ENCODE measurements around the gene IGF2BP2. TPM values are rescaled to one million over a fixed set of nuclear protein-coding genes. Genes with fewer than 3 reads are reported as not detected.

IGF2BP2 gene
- total RNA-seq, 1 donor from 2014 or later: 201 TPM

DNA sequence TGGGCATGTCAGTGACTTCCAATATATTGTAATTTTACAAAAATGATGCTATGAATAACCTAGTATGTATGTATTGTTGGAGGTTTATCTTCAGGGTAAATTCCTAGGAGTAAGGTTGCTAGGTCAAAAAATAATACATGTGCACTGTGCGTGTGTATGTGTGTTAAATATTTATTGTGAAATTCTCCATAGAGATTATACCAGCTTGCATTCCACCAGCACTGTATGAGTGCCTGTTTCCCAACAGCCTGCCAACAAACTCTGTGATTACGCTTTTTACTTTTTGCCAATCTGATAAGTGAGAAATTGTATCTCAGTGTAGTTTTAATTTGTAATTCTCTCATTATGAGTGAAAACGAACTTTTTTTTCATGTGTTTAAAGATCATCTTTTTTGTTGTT, 12.6 kb upstream of the IGF2BP2 start:
- H3K4me3 Mint-ChIP-seq: no peak overlapping the region
- no peaks in the 10 kb centered on the region for H3K36me3 Mint-ChIP-seq
- no peak for DNase-seq (ENCODE audit: low spot score in 2 of 2, unreplicated experiment in 2 of 2)
- TF ChIP-seq, protein P1, sequence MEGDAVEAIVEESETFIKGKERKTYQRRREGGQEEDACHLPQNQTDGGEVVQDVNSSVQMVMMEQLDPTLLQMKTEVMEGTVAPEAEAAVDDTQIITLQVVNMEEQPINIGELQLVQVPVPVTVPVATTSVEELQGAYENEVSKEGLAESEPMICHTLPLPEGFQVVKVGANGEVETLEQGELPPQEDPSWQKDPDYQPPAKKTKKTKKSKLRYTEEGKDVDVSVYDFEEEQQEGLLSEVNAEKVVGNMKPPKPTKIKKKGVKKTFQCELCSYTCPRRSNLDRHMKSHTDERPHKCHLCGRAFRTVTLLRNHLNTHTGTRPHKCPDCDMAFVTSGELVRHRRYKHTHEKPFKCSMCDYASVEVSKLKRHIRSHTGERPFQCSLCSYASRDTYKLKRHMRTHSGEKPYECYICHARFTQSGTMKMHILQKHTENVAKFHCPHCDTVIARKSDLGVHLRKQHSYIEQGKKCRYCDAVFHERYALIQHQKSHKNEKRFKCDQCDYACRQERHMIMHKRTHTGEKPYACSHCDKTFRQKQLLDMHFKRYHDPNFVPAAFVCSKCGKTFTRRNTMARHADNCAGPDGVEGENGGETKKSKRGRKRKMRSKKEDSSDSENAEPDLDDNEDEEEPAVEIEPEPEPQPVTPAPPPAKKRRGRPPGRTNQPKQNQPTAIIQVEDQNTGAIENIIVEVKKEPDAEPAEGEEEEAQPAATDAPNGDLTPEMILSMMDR (IDR thresholded peaks at IDR 0.05; ENCODE audit: unreplicated experiment): no peak
- H3K27me3 Mint-ChIP-seq (ENCODE audit: low read depth): no peaks in the 10 kb centered on the region
- peaks cover 4% of the 10 kb centered on the region for H3K9me3 Mint-ChIP-seq
- H3K27ac Mint-ChIP-seq: no peak overlapping the region
- H3K4me1 Mint-ChIP-seq: peaks cover 3% of the 10 kb centered on the region

DNA sequence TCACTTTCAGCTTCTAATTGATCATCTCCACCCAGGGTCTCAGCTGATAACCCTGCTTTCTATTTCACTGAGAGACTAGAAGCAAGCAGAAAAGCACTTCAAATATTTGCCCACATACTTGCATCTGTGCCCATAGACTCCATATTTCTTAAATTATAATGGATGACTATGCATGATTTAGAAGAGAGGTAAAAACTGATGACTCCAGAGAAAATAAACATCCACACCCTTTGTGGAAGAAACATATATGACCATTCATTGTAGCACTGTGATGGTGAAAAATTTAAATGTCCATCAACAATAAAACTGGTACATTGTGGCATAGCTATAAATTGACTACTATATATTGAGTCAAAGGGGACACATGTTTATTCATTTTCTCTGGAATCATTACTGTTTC, 7.1 kb upstream of the IGF2BP2 start:
- Mint-ChIP-seq H3K9me3 (peaks cover 18% of the 10 kb centered on the region), H3K27me3 (ENCODE audit: low read depth) (no peaks in the 10 kb centered on the region), H3K4me1 (no peaks in the 10 kb centered on the region), H3K4me3 (no peak overlapping the region), H3K36me3 (peaks cover 32% of the 10 kb centered on the region), H3K27ac (no peak overlapping the region)
- no peak for DNase-seq (ENCODE audit: low spot score in 2 of 2, unreplicated experiment in 2 of 2)
- TF ChIP-seq, protein P1 (IDR thresholded peaks at IDR 0.05; ENCODE audit: unreplicated experiment): no peak

DNA sequence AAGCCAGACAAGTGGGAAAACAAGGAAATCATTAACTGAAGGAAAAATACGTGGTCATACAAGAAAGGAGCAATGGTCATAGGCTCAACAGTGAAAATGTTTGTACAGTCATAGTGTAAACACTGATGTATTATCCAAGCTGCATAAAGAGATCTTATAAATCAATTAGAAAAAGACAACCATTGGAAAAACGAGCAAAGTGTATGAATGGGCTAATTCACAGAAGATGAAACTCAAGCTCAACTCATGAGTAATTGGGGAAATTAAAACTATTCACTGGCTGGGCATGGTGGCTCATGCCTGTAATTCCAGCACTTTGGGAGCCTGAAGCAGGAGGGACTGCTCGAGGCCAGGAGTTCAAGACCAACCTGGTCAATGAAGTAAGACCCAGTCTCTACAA, 6.4 kb upstream of the IGF2BP2 start:
- TF ChIP-seq, protein P1 (IDR thresholded peaks at IDR 0.05; ENCODE audit: unreplicated experiment): no peak
- peaks cover 18% of the 10 kb centered on the region for H3K9me3 Mint-ChIP-seq
- no peak overlapping the region for H3K27ac Mint-ChIP-seq
- no peaks in the 10 kb centered on the region for H3K27me3 Mint-ChIP-seq (ENCODE audit: low read depth)
- H3K4me3 Mint-ChIP-seq: no peak overlapping the region
- peaks cover 7% of the 10 kb centered on the region for H3K4me1 Mint-ChIP-seq
- H3K36me3 Mint-ChIP-seq: peaks cover 32% of the 10 kb centered on the region
- DNase-seq (ENCODE audit: low spot score in 2 of 2, unreplicated experiment in 2 of 2): no peak

DNA sequence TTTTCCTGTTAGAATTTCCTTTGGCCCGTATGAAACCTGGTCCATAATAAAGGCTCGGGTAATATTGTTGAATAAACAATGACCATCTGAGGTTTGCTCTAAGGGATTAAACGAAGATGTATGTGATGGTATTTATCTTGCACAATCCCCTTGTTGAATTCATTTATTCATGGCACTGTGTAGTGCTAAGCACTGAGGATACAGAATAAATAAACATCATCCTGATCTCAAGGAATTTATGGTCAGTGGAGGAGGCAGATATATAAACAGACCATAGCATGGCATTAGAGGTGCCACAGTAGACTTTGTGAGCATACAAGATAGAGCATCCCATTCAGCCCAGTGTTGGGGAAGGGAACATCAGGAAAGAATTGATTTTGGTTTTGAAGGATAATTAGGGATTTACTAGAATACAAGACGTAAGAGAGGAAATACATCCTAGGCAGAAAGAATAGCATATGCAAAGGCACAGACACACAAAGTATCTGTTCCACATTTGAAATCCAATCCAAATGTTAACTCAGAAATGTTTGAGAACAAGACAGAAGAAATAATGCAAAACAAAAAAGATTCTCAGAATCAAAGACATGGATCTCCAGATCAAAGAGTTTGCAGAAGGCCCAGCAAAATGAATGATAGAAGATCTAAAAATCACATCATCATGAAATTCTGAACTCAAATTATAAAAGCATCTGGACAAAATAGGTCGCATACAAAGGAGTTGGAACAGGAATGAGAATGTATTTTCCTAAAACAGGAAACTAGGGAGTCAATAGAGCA, 5.4 kb upstream of the IGF2BP2 start:
- Mint-ChIP-seq H3K4me1 (peaks cover 9% of the 10 kb centered on the region), H3K4me3 (no peak overlapping the region), H3K9me3 (peaks cover 18% of the 10 kb centered on the region), H3K36me3 (peaks cover 32% of the 10 kb centered on the region), H3K27ac (no peak overlapping the region), H3K27me3 (ENCODE audit: low read depth) (no peaks in the 10 kb centered on the region)
- no peak for DNase-seq (ENCODE audit: low spot score in 2 of 2, unreplicated experiment in 2 of 2)
- TF ChIP-seq, protein P1 (IDR thresholded peaks at IDR 0.05; ENCODE audit: unreplicated experiment): no peak

DNA sequence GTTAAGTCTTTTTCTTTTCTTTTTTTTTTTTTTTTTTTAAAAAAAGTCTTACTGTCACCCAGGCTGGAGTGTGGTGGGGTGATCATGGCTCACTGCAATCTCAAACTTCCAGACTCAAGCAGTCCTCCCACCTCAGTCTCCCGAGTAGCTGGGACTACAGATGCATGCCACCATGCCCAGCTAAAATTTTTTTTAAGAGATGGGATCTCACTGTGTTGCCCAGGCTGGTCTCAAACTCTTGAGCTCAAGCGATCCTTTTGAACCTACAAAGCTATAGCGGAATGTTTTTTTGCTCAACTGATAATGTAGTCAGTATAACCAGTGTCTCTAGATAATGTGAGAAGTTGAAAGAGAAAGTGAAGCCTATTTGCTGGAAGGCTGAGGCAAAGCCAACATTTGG, 3.9 kb upstream of the IGF2BP2 start:
- TF ChIP-seq, protein P1 (IDR thresholded peaks at IDR 0.05; ENCODE audit: unreplicated experiment): no peak
- Mint-ChIP-seq H3K9me3 (peaks cover 14% of the 10 kb centered on the region), H3K27ac (no peak overlapping the region), H3K4me1 (peaks cover 9% of the 10 kb centered on the region), H3K36me3 (peaks cover 32% of the 10 kb centered on the region), H3K4me3 (no peak overlapping the region), H3K27me3 (ENCODE audit: low read depth) (no peaks in the 10 kb centered on the region)
- DNase-seq (ENCODE audit: low spot score in 2 of 2, unreplicated experiment in 2 of 2): no peak

Measured in mesothelial cell of epicardium (in vitro differentiated cells).